Adrenal gland (tissue), 5 donors: ENCODE data around the gene KMT5C.

ENCODE experiments used
- CTCF ChIP-seq, 6 experiments: fragments of 450-650 bp in 4 of 6; fragments of 200-600 bp in 2 of 6; sonication (generic) in 1 of 6; IDR thresholded peaks; 1 replicate in 5 of 6; 2 replicates in 1 of 6; pipeline versions ENCODE4 v1.5.1 to v1.8.0; 2016 to 2021; ENCODE audit warnings: antibody characterized with exemption in 6 of 6, mild to moderate bottlenecking in 2 of 6, moderate library complexity in 1 of 6
- POLR2A ChIP-seq, 2 donors: fragments of 450-650 bp; IDR thresholded peaks; one replicate each; pipeline ENCODE4 v1.6.1; 2017; ENCODE audit warnings: antibody characterized with exemption in 2 of 2, mild to moderate bottlenecking in 2 of 2, moderate library complexity in 1 of 2
- donor health status: DM: no; HTN: no; CAD: no.

GRCh38 chr19:55340784-55341147, 1.1 kb downstream of the KMT5C start:
- no peak for TF ChIP-seq POLR2A (IDR thresholded peaks at IDR 0.05)
- TF ChIP-seq CTCF (IDR thresholded peaks at IDR 0.05), result no peak
